B cell (primary cell): ENCODE results near the gene ZCCHC7. TPM values are rescaled to one million over a fixed set of nuclear protein-coding genes. Genes with fewer than 3 reads are reported as not detected.

Source experiments
- ATAC-seq: fragments of 200-7000 bp; cut with Tn5 transposase; one replicate; pipeline ENCODE4 v1.10.0; 2021; ENCODE audit warnings: low read depth, mild to moderate bottlenecking, moderate number of reproducible peaks, moderate library complexity
- CTCF ChIA-PET: fragments of 350-600 bp; sonication (Branson Sonifier 250); formaldehyde crosslinking; loops from one replicate; lab custom pipeline; 2021; ENCODE audit warnings: antibody characterized with exemption, inconsistent platforms; lab: Charles Lee
- POLR2A ChIA-PET: fragments of 350-600 bp; sonication (Branson Sonifier 250); formaldehyde crosslinking; loops from one replicate; lab custom pipeline; 2021; ENCODE audit warnings: antibody characterized with exemption; lab: Charles Lee
- DNase-seq: peaks from one replicate; pipeline ENCODE4 v3.0.0; 2013
- H2AFZ ChIP-seq: 2 replicates; pipeline ENCODE4 v1.6.1; 2012; ENCODE audit warnings: mild to moderate bottlenecking, low read depth, low read length; ENCODE audit not compliant: insufficient read depth, poor library complexity, severe bottlenecking
- H3K27ac ChIP-seq, 2 donors: 1 replicate in 1 of 2; 2 replicates in 1 of 2; pipeline ENCODE4 v1.5.1; 2012 to 2013; ENCODE audit warnings: low read length in 2 of 2, mild to moderate bottlenecking in 2 of 2, moderate library complexity in 1 of 2
- H3K27me3 ChIP-seq, 4 experiments: fragments of 200-600 bp in 1 of 4; sonication (generic) in 1 of 4; replicated peaks in 1 of 4; 1 replicate in 2 of 4; 2 replicates in 2 of 4; pipeline versions ENCODE4 v1.6.1 to v1.7.0; 2013 to 2016; ENCODE audit warnings: low read length in 3 of 4, mild to moderate bottlenecking in 2 of 4, mixed read lengths in 1 of 4, moderate library complexity in 1 of 4; ENCODE audit not compliant: insufficient read depth in 4 of 4, control insufficient read depth in 3 of 4; ENCODE audit errors: control extremely low read depth in 1 of 4
- H3K36me3 ChIP-seq, 2 experiments: replicated peaks in 1 of 2; 1 replicate in 1 of 2; 2 replicates in 1 of 2; pipeline versions ENCODE4 v1.6.1 to v1.7.1; 2013; ENCODE audit warnings: low read length in 1 of 2; ENCODE audit not compliant: insufficient read depth in 2 of 2, control insufficient read depth in 1 of 2; ENCODE audit errors: control extremely low read depth in 1 of 2, extremely low read depth in 1 of 2
- H3K4me1 ChIP-seq, 2 donors: fragments of 200-600 bp in 1 of 2; sonication (generic) in 1 of 2; 1 replicate in 1 of 2; 2 replicates in 1 of 2; pipeline versions ENCODE4 v1.5.1 to v1.6.1; 2013 to 2017; ENCODE audit warnings: low read length in 2 of 2; ENCODE audit not compliant: control insufficient read depth in 2 of 2, insufficient read depth in 2 of 2
- H3K4me2 ChIP-seq: replicated peaks from 2 replicates; pipeline ENCODE3; 2012; ENCODE audit warnings: mild to moderate bottlenecking, low read depth, low read length; ENCODE audit not compliant: poor library complexity, severe bottlenecking
- H3K4me3 ChIP-seq, 5 experiments: fragments of 200-600 bp in 1 of 5; sonication (generic) in 1 of 5; 1 replicate in 3 of 5; 2 replicates in 2 of 5; pipeline versions ENCODE4 v1.5.1 to v1.7.0; 2011 to 2016; ENCODE audit warnings: low read length in 4 of 5, mild to moderate bottlenecking in 4 of 5, low read depth in 2 of 5, control low read depth in 1 of 5, moderate library complexity in 1 of 5; ENCODE audit not compliant: insufficient read depth in 1 of 5; ENCODE audit errors: control extremely low read depth in 1 of 5, extremely low read depth in 1 of 5
- H3K79me2 ChIP-seq: fragments of 200-600 bp; sonication (generic); one replicate; pipeline ENCODE4 v1.6.0; 2016; ENCODE audit warnings: low read length; ENCODE audit not compliant: control insufficient read depth, insufficient read depth
- H3K9ac ChIP-seq: fragments of 200-600 bp; sonication (generic); 2 replicates; pipeline ENCODE4 v1.6.1; 2017; ENCODE audit warnings: mild to moderate bottlenecking, low read length, moderate library complexity
- H3K9me3 ChIP-seq, 3 donors: one replicate each; pipeline versions ENCODE4 v1.6.1 to v1.7.1; 2013; ENCODE audit warnings: low read length in 2 of 3; ENCODE audit not compliant: control insufficient read depth in 2 of 3, insufficient read depth in 1 of 3; ENCODE audit errors: control extremely low read depth in 1 of 3
- H4K20me1 ChIP-seq: 2 replicates; pipeline ENCODE4 v1.6.0; 2012; ENCODE audit warnings: mild to moderate bottlenecking, low read length; ENCODE audit not compliant: insufficient read depth, control insufficient read depth, poor library complexity, severe bottlenecking
- H3K27ac Mint-ChIP-seq: one replicate; pipeline ENCODE4 v1.8.0; 2021; ENCODE audit warnings: mixed read lengths
- H3K27me3 Mint-ChIP-seq: one replicate; pipeline ENCODE4 v1.8.0; 2021; ENCODE audit warnings: mixed read lengths
- H3K4me1 Mint-ChIP-seq: one replicate; pipeline ENCODE4 v1.8.0; 2021; ENCODE audit warnings: mixed read lengths
- H3K4me3 Mint-ChIP-seq: one replicate; pipeline ENCODE4 v1.8.0; 2021; ENCODE audit warnings: mixed read lengths
- H3K9me3 Mint-ChIP-seq: one replicate; pipeline ENCODE4 v1.8.0; 2022; ENCODE audit warnings: mixed read lengths; ENCODE audit not compliant: insufficient read depth
- EZH2 ChIP-seq: IDR thresholded peaks from 2 replicates; pipeline ENCODE4 v1.6.1; 2012; ENCODE audit warnings: borderline replicate concordance, low read depth, mild to moderate bottlenecking, moderate library complexity, low read length; ENCODE audit not compliant: insufficient read depth, poor library complexity, severe bottlenecking
- WGBS: methylation state at CpG from one replicate; pipeline ENCODE4 v1.1.5; 2013; ENCODE audit warnings: missing lambda C conversion rate; ENCODE audit not compliant: insufficient coverage; 5-methylcytosine and 5-hydroxymethylcytosine counted together
- intact Hi-C: fragments of 100-400 bp; cut with micrococcal nuclease; formaldehyde crosslinking; loops from one replicate; pipeline ENCODE4 v1.10.0; 2022
- polyA plus RNA-seq: library from polyadenylated mRNA; depleted of rRNA; stranded (reverse); fragments of >200 nt; gene quantifications from 2 replicates; pipeline ENCODE4 v1.2.3, GENCODE V29; 2012
- total RNA-seq, 2 donors: library from RNA; stranded (reverse); fragments of 120-200 nt in 1 of 2; gene quantifications; 1 replicate in 1 of 2; 2 replicates in 1 of 2; pipeline versions ENCODE4 v1.2.3 to v1.2.4, GENCODE V29; 2013 to 2022
- TF ChIP-seq, protein P1 (sequence below): fragments of 200-600 bp; IDR thresholded peaks from one replicate; pipeline ENCODE4 v1.8.0; 2022; ENCODE audit warnings: antibody characterized with exemption, mild to moderate bottlenecking

The ZCCHC7 gene
- total and polyA plus RNA-seq, 2 donors (not counting 1 experiment from before 2014, with no cell fraction given): 56.3 to 83.5 TPM

DNA sequence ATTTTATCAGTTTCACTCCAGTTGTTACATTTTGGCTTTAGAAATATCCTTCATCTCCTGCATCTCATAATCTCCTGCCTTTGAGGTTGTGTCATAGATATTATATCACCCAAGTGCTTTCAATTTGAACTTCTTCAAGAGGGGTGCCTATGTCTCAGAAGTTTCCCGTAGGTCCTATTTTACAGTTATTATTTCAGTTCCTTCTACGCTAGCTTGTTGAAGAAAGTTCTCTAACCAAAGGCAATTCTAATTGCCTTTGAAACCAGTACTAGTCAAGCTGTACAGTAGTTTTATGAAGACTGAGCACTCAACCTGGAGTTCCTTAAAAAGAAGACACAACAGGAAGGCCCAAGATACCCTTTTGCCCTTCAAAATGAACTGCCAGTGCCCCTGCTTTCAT is 116.4 kb downstream of the ZCCHC7 start:
- Histone ChIP-seq H4K20me1 (no peaks in the 10 kb centered on the region), H3K9ac (peak overlapping the region; percentile 43), H3K27ac (peak overlapping the region; percentile 47 to 78), H3K4me2 (peak overlapping the region; percentile 57), H3K9me3 (peaks cover 0 to 7% (median 0%) of the 10 kb centered on the region in 3 donors), H3K4me1 (peaks cover 33 to 65% of the 10 kb centered on the region in 2 donors), H3K27me3 (no peaks in the 10 kb centered on the region), H3K36me3 (peaks cover 0 to 12% of the 10 kb centered on the region in 2 experiments), H3K79me2 (peaks cover 91% of the 10 kb centered on the region), H2AFZ (peak overlapping the region; percentile 61), H3K4me3 (peak overlapping the region in 1 of 5 experiments; percentile 40)
- peak; percentile 28 for ATAC-seq
- intact Hi-C loops: loop anchor here (2.0 to 5.0 kb wide), 2 partner anchors 14 to 75 kb away; no protein-coding TSS in a partner anchor
- H3K9me3 Mint-ChIP-seq: peaks cover 2% of the 10 kb centered on the region
- CTCF ChIA-PET: interaction anchor here (1.4 kb wide), 1 partner anchor 39 kb away, joined by 3 read pairs; no protein-coding TSS in a partner anchor
- no CpG with 5 or more reads among the region's 2 CpGs for WGBS
- H3K4me3 Mint-ChIP-seq: peak overlapping the region; percentile 69
- TF ChIP-seq EZH2: no peak
- TF ChIP-seq, protein P1, sequence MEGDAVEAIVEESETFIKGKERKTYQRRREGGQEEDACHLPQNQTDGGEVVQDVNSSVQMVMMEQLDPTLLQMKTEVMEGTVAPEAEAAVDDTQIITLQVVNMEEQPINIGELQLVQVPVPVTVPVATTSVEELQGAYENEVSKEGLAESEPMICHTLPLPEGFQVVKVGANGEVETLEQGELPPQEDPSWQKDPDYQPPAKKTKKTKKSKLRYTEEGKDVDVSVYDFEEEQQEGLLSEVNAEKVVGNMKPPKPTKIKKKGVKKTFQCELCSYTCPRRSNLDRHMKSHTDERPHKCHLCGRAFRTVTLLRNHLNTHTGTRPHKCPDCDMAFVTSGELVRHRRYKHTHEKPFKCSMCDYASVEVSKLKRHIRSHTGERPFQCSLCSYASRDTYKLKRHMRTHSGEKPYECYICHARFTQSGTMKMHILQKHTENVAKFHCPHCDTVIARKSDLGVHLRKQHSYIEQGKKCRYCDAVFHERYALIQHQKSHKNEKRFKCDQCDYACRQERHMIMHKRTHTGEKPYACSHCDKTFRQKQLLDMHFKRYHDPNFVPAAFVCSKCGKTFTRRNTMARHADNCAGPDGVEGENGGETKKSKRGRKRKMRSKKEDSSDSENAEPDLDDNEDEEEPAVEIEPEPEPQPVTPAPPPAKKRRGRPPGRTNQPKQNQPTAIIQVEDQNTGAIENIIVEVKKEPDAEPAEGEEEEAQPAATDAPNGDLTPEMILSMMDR: no peak
- POLR2A ChIA-PET: interaction anchor here (0.6 to 0.7 kb wide), 2 partner anchors 347 to 435 kb away, joined by 3 to 4 read pairs; no protein-coding TSS in a partner anchor
- peaks cover 65% of the 10 kb centered on the region for H3K4me1 Mint-ChIP-seq
- peak; percentile 28 for DNase-seq
- no peaks in the 10 kb centered on the region for H3K27me3 Mint-ChIP-seq
- peak overlapping the region; percentile 80 for H3K27ac Mint-ChIP-seq

GRCh38 chr9:37238122-37238521 is 117.7 kb downstream of the ZCCHC7 start:
- Histone ChIP-seq H4K20me1 (no peaks in the 10 kb centered on the region), H3K27me3 (no peaks in the 10 kb centered on the region), H3K27ac (peak overlapping the region in 1 of 2 donors; percentile 78), H3K4me1 (peaks cover 28 to 57% of the 10 kb centered on the region in 2 donors), H3K9me3 (peaks cover 0 to 7% (median 0%) of the 10 kb centered on the region in 3 donors), H3K79me2 (peaks cover 86% of the 10 kb centered on the region), H2AFZ (no peak overlapping the region), H3K36me3 (peaks cover 0 to 12% of the 10 kb centered on the region in 2 experiments), H3K4me2 (peak overlapping the region; percentile 2), H3K4me3 (no peak overlapping the region), H3K9ac (no peak overlapping the region)
- intact Hi-C loops: loop anchor here (5.0 kb wide), 1 partner anchor 76 kb away; no protein-coding TSS in a partner anchor
- Mint-ChIP-seq H3K27ac (peak overlapping the region; percentile 80), H3K9me3 (peaks cover 2% of the 10 kb centered on the region), H3K27me3 (no peaks in the 10 kb centered on the region), H3K4me3 (peak overlapping the region; percentile 20), H3K4me1 (peaks cover 64% of the 10 kb centered on the region)
- DNase-seq (no peak), ATAC-seq (no peak)
- ChIA-PET CTCF (interaction anchor here (1.0 to 1.4 kb wide), 2 partner anchors 41 to 62 kb away, joined by 3 read pairs; no protein-coding TSS in a partner anchor), POLR2A (no interaction called here)
- TF ChIP-seq, protein P1: no peak
- no peak for TF ChIP-seq EZH2
